Heart left ventricle (tissue), 13 donors: ENCODE measurements around the gene AADACL3.

Experiments used
- CTCF ChIP-seq, 12 donors: fragments of 200-600 bp; sonication (generic) in 4 of 12; IDR thresholded peaks; one replicate each; pipeline versions ENCODE4 v1.5.0 to v1.8.0; 2018 to 2022; ENCODE audit warnings: antibody characterized with exemption in 12 of 12, mild to moderate bottlenecking in 5 of 12
- POLR2A ChIP-seq, 2 donors: fragments of 450-650 bp; IDR thresholded peaks; one replicate each; pipeline ENCODE4 v1.6.1; 2017; ENCODE audit warnings: antibody characterized with exemption in 2 of 2, mild to moderate bottlenecking in 2 of 2, moderate library complexity in 2 of 2
- donor health status: ischemic (EF 13 %, LVEDD 7.1; RV severe dilation, severe dysfunction).
- donor health status: DM: no; HTN: yes; CAD: no.
- donor health status: DM: no; HTN: no; CAD: no.
- donor health status: ischemic (EF 25% LVEDD 6.9; RV normal size, moderate dysfunction).
- donor health status: ischemic (EF 25% LVEDD 5.7; RV mildly dilated, moderate dysfunction).
- donor health status: ischemic (EF 35%, LVEDD 5.7; RV mildly dilated, moderate dysfunction).
- donor health status: nonischemic (EF 11% LVEDD 7.7; RV severe dilation, severe dysfunction).
- donor health status: DM: yes; HTN: yes; CAD: no.
- donor health status: PGD.
- donor health status: ischemic (EF 29% LVEDD 5.4; RV normal size, mild dysfunction).
- donor health status: nonischemic (EF 23%, LVEDD 6.1; RV moderate dilation, normal function).

GRCh38 chr1:12669529-12670068 is 46.3 kb upstream of the AADACL3 start:
- TF ChIP-seq CTCF (IDR thresholded peaks at IDR 0.05) (no peak), POLR2A (IDR thresholded peaks at IDR 0.05) (no peak)
